CD14-positive monocyte (primary cell): Measurements from ENCODE around the gene RPS24. TPM values are rescaled to one million over a fixed set of nuclear protein-coding genes. Genes with fewer than 3 reads are reported as not detected.
"Not testable (repeated sequence)": the region's sequence is repeated elsewhere in the genome, so short reads cannot be mapped to it uniquely, and the experiment has no call there.

Experiments used
- DNase-seq, 3 donors: peaks; one replicate each; pipeline ENCODE4 v3.0.0-alpha.2; 2011 to 2022
- H2AFZ ChIP-seq: 2 replicates; pipeline ENCODE4 v1.6.0; 2012; ENCODE audit warnings: mild to moderate bottlenecking, low read depth, low read length, inconsistent platforms; ENCODE audit not compliant: insufficient read depth, poor library complexity, severe bottlenecking
- H3K27ac ChIP-seq, 2 donors: 1 replicate in 1 of 2; 2 replicates in 1 of 2; pipeline ENCODE4 v1.5.1; 2012 to 2013; ENCODE audit warnings: low read length in 2 of 2, control low read depth in 1 of 2, inconsistent platforms in 1 of 2, low read depth in 1 of 2, mild to moderate bottlenecking in 1 of 2
- H3K27me3 ChIP-seq, 2 donors: one replicate each; pipeline versions ENCODE4 v1.6.0 to v1.6.1; 2011 to 2013; ENCODE audit warnings: low read length in 2 of 2; ENCODE audit not compliant: control insufficient read depth in 2 of 2, insufficient read depth in 2 of 2
- H3K36me3 ChIP-seq, 2 donors: replicated peaks in 1 of 2; 1 replicate in 1 of 2; 2 replicates in 1 of 2; pipeline versions ENCODE4 v1.5.1 to v1.6.1; 2012 to 2013; ENCODE audit warnings: low read length in 2 of 2, control low read depth in 1 of 2, inconsistent platforms in 1 of 2, mild to moderate bottlenecking in 1 of 2; ENCODE audit not compliant: insufficient read depth in 2 of 2, control insufficient read depth in 1 of 2
- H3K4me1 ChIP-seq, 2 donors: 1 replicate in 1 of 2; 2 replicates in 1 of 2; pipeline versions ENCODE4 v1.5.1 to v1.6.1; 2012 to 2013; ENCODE audit warnings: low read length in 2 of 2, control low read depth in 1 of 2, inconsistent platforms in 1 of 2, mild to moderate bottlenecking in 1 of 2, moderate library complexity in 1 of 2; ENCODE audit not compliant: insufficient read depth in 2 of 2, control insufficient read depth in 1 of 2
- H3K4me2 ChIP-seq: replicated peaks from 2 replicates; pipeline ENCODE3; 2012; ENCODE audit warnings: low read length, moderate library complexity, mild to moderate bottlenecking; ENCODE audit not compliant: poor library complexity, severe bottlenecking; ENCODE audit errors: extremely low read depth
- H3K4me3 ChIP-seq, 3 experiments: fragments of 200-600 bp in 1 of 3; sonication (generic) in 1 of 3; replicated peaks in 1 of 3; 1 replicate in 2 of 3; 2 replicates in 1 of 3; pipeline ENCODE4 v1.5.1; 2011 to 2013; ENCODE audit warnings: low read length in 3 of 3, mild to moderate bottlenecking in 3 of 3, control low read depth in 2 of 3, low read depth in 2 of 3, inconsistent platforms in 1 of 3, moderate library complexity in 1 of 3
- H3K79me2 ChIP-seq: 2 replicates; pipeline ENCODE4 v1.6.0; 2012; ENCODE audit warnings: mild to moderate bottlenecking, control low read depth, inconsistent platforms, low read length, moderate library complexity; ENCODE audit not compliant: insufficient read depth
- H3K9ac ChIP-seq: 2 replicates; pipeline ENCODE4 v1.6.0; 2017; ENCODE audit warnings: low read length, mild to moderate bottlenecking; ENCODE audit not compliant: insufficient read depth, poor library complexity, severe bottlenecking
- H3K9me3 ChIP-seq, 2 donors: replicated peaks in 1 of 2; 1 replicate in 1 of 2; 2 replicates in 1 of 2; pipeline versions ENCODE4 v1.5.1 to v1.6.1; 2012 to 2013; ENCODE audit warnings: low read length in 2 of 2, control low read depth in 1 of 2; ENCODE audit not compliant: control insufficient read depth in 1 of 2, insufficient read depth in 1 of 2
- H4K20me1 ChIP-seq: 2 replicates; pipeline ENCODE4 v1.6.0; 2012; ENCODE audit warnings: mild to moderate bottlenecking, low read length, control low read depth, moderate library complexity; ENCODE audit not compliant: insufficient read depth
- H3K27ac Mint-ChIP-seq, 7 donors: one replicate each; pipeline ENCODE4 v1.8.0; 2020; ENCODE audit warnings: mild to moderate bottlenecking in 7 of 7, mixed read lengths in 7 of 7, moderate library complexity in 6 of 7, inconsistent platforms in 2 of 7
- H3K27me3 Mint-ChIP-seq, 3 donors: one replicate each; pipeline ENCODE4 v1.8.0; 2021 to 2022; ENCODE audit warnings: low read depth in 3 of 3, mild to moderate bottlenecking in 3 of 3, mixed read lengths in 3 of 3, moderate library complexity in 3 of 3, inconsistent platforms in 1 of 3
- H3K36me3 Mint-ChIP-seq, 2 donors: one replicate each; pipeline ENCODE4 v1.8.0; 2020; ENCODE audit warnings: mixed read lengths in 2 of 2, inconsistent platforms in 1 of 2, mild to moderate bottlenecking in 1 of 2
- H3K4me1 Mint-ChIP-seq: one replicate; pipeline ENCODE4 v1.8.0; 2020; ENCODE audit warnings: mild to moderate bottlenecking, mixed read lengths
- H3K4me3 Mint-ChIP-seq, 2 donors: one replicate each; pipeline ENCODE4 v1.8.0; 2020; ENCODE audit warnings: mild to moderate bottlenecking in 2 of 2, mixed read lengths in 2 of 2, moderate library complexity in 1 of 2
- H3K9me3 Mint-ChIP-seq, 7 donors: one replicate each; pipeline ENCODE4 v1.8.0; 2020 to 2022; ENCODE audit warnings: mixed read lengths in 7 of 7, mild to moderate bottlenecking in 6 of 7, moderate library complexity in 6 of 7, inconsistent platforms in 2 of 7
- WGBS: methylation state at CpG from one replicate; pipeline ENCODE4 v1.1.5; 2013; ENCODE audit warnings: missing lambda C conversion rate; ENCODE audit not compliant: insufficient coverage; 5-methylcytosine and 5-hydroxymethylcytosine counted together
- intact Hi-C, 2 donors: fragments of 100-400 bp; cut with micrococcal nuclease; formaldehyde crosslinking; loops; one replicate each; pipeline versions ENCODE4 v1.15.0 to v1.15.1; 2023
- polyA plus RNA-seq, 3 donors: library from polyadenylated mRNA; depleted of rRNA in 1 of 3; unstranded in 2 of 3; stranded (reverse) in 1 of 3; fragments of 300-500 nt in 2 of 3; fragments of >200 nt in 1 of 3; fragmentation: Illumina TruSeq in 2 of 3; gene quantifications; 1 replicate in 2 of 3; 2 replicates in 1 of 3; pipeline ENCODE4 v1.2.3, GENCODE V29; 2012 to 2021
- TF ChIP-seq, protein P1 (sequence below): fragments of 200-600 bp; IDR thresholded peaks from one replicate; pipeline ENCODE4 v1.8.0; 2022; ENCODE audit warnings: antibody characterized with exemption, mild to moderate bottlenecking

The RPS24 gene
- polyA plus RNA-seq, 3 donors = 801 to 2,073 (median 840) TPM

- Mint-ChIP-seq H3K9me3 (no peaks in the 10 kb centered on the region), H3K4me3 (no peak overlapping the region), H3K27me3 (peaks cover 0 to 2% (median 0%) of the 10 kb centered on the region in 3 donors), H3K4me1 (no peaks in the 10 kb centered on the region), H3K27ac (peak overlapping the region in 1 of 7 donors; percentile 51), H3K36me3 (peaks cover 78 to 88% of the 10 kb centered on the region in 2 donors)
- Histone ChIP-seq H3K9me3 (no peaks in the 10 kb centered on the region), H3K9ac (no peak overlapping the region), H3K4me2 (no peak overlapping the region), H3K79me2 (no peaks in the 10 kb centered on the region), H3K4me3 (no peak overlapping the region), H2AFZ (no peak overlapping the region), H3K36me3 (peaks cover 55 to 60% of the 10 kb centered on the region in 2 donors), H3K27ac (no peak overlapping the region), H4K20me1 (no peaks in the 10 kb centered on the region), H3K27me3 (no peaks in the 10 kb centered on the region), H3K4me1 (no peaks in the 10 kb centered on the region)
- TF ChIP-seq, protein P1, sequence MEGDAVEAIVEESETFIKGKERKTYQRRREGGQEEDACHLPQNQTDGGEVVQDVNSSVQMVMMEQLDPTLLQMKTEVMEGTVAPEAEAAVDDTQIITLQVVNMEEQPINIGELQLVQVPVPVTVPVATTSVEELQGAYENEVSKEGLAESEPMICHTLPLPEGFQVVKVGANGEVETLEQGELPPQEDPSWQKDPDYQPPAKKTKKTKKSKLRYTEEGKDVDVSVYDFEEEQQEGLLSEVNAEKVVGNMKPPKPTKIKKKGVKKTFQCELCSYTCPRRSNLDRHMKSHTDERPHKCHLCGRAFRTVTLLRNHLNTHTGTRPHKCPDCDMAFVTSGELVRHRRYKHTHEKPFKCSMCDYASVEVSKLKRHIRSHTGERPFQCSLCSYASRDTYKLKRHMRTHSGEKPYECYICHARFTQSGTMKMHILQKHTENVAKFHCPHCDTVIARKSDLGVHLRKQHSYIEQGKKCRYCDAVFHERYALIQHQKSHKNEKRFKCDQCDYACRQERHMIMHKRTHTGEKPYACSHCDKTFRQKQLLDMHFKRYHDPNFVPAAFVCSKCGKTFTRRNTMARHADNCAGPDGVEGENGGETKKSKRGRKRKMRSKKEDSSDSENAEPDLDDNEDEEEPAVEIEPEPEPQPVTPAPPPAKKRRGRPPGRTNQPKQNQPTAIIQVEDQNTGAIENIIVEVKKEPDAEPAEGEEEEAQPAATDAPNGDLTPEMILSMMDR = no peak
- no CpG with 5 or more reads among the region's 3 CpGs for WGBS
- intact Hi-C loops = no loop called here
- DNase-seq = no peak
These were observed 40.0 kb upstream of the RPS24 start for GRCh38 chr10:77993620-77994019.

GRCh38 chr10:77998780-77999179 lies 34.9 kb upstream of the RPS24 start:
- H3K4me3 Mint-ChIP-seq, H3K27me3 ChIP-seq, H2AFZ ChIP-seq, H3K27ac ChIP-seq, H3K4me2 ChIP-seq, intact Hi-C loops, H3K9me3 ChIP-seq, H3K4me1 Mint-ChIP-seq, H3K79me2 ChIP-seq, H3K9me3 Mint-ChIP-seq, H3K27ac Mint-ChIP-seq, H3K27me3 Mint-ChIP-seq, DNase-seq, H4K20me1 ChIP-seq, H3K4me3 ChIP-seq, H3K4me1 ChIP-seq, H3K9ac ChIP-seq: not testable (repeated sequence)
- no CpG with 5 or more reads among the region's 5 CpGs for WGBS
- peaks cover 52 to 56% of the 10 kb centered on the region in 2 donors for H3K36me3 ChIP-seq
- H3K36me3 Mint-ChIP-seq = peaks cover 76 to 87% of the 10 kb centered on the region in 2 donors
